ENCODE data around the gene TRIM37.

- TF ChIP-seq TCF12 (IDR thresholded peaks at IDR 0.05) (no peak), CTCF (IDR thresholded peaks at IDR 0.05) (no peak), RAD21 (IDR thresholded peaks at IDR 0.05; ENCODE audit: low read length) (no peak), JUND (IDR thresholded peaks at IDR 0.05) (no peak)
Observed at GRCh38 chr17:59002126-59002525, 104.6 kb downstream of the TRIM37 start.
